OCI-LY1 (cell line): ENCODE results near the gene B3GNT5.

Experiments
- H2AFZ ChIP-seq: fragments of 200-600 bp; sonication (generic), shearing (Covaris generic); 2 replicates; pipeline ENCODE4 v1.6.0; 2014; ENCODE audit warnings: antibody characterized with exemption, mild to moderate bottlenecking, low read length
- H3F3A ChIP-seq: fragments of 200-600 bp; sonication (generic), shearing (Covaris generic); 2 replicates; pipeline ENCODE4 v1.6.0; 2014; ENCODE audit warnings: mild to moderate bottlenecking, antibody characterized with exemption, low read length, moderate library complexity; ENCODE audit not compliant: insufficient read depth
- H3K27ac ChIP-seq: fragments of 200-600 bp; sonication (generic); 2 replicates; pipeline ENCODE4 v1.5.1; 2014; ENCODE audit warnings: low read length, mixed run types, mild to moderate bottlenecking, low read depth; ENCODE audit not compliant: poor library complexity, severe bottlenecking
- H3K27me3 ChIP-seq: fragments of 200-600 bp; sonication (generic); 2 replicates; pipeline ENCODE4 v1.6.0; 2014; ENCODE audit warnings: antibody characterized with exemption, mild to moderate bottlenecking, low read length, moderate library complexity; ENCODE audit not compliant: insufficient read depth
- H3K36me3 ChIP-seq: fragments of 200-600 bp; sonication (generic); 2 replicates; pipeline ENCODE4 v1.6.1; 2014; ENCODE audit warnings: mild to moderate bottlenecking, antibody characterized with exemption, low read length, moderate library complexity, mixed read lengths; ENCODE audit not compliant: insufficient read depth
- H3K4me1 ChIP-seq: fragments of 200-600 bp; sonication (generic); 2 replicates; pipeline ENCODE4 v1.5.1; 2014; ENCODE audit warnings: mild to moderate bottlenecking, low read length, moderate library complexity; ENCODE audit not compliant: insufficient read depth, severe bottlenecking
- H3K4me2 ChIP-seq: fragments of 200-600 bp; sonication (generic), shearing (Covaris generic); 2 replicates; pipeline ENCODE4 v1.6.1; 2014; ENCODE audit warnings: low read length
- H3K4me3 ChIP-seq: fragments of 200-600 bp; sonication (generic); 2 replicates; pipeline ENCODE4 v1.5.1; 2014; ENCODE audit warnings: low read length, low read depth, mild to moderate bottlenecking, mixed read lengths; ENCODE audit not compliant: poor library complexity, severe bottlenecking
- H3K79me2 ChIP-seq: fragments of 200-600 bp; shearing (Covaris generic); 2 replicates; pipeline ENCODE4 v1.6.1; 2016; ENCODE audit warnings: mixed run types, low read length, mixed read lengths; ENCODE audit not compliant: insufficient read depth
- H3K9ac ChIP-seq: fragments of 200-600 bp; sonication (generic), shearing (Covaris generic); 2 replicates; pipeline ENCODE4 v1.6.1; 2014; ENCODE audit warnings: mild to moderate bottlenecking, low read length, mixed read lengths
- H3K9me2 ChIP-seq: fragments of 200-600 bp; sonication (generic), shearing (Covaris generic); 2 replicates; pipeline ENCODE4 v1.6.1; 2014; ENCODE audit warnings: low read depth, mild to moderate bottlenecking, low read length, mixed read lengths
- H3K9me3 ChIP-seq: fragments of 200-600 bp; shearing (Covaris generic); 2 replicates; pipeline ENCODE4 v1.6.1; 2014; ENCODE audit warnings: low read length, mixed read lengths
- H4K20me1 ChIP-seq: fragments of 200-600 bp; sonication (generic), shearing (Covaris generic); 2 replicates; pipeline ENCODE4 v1.6.0; 2016; ENCODE audit warnings: mild to moderate bottlenecking, low read length; ENCODE audit not compliant: insufficient read depth
- CTCF ChIP-seq: fragments of 200-600 bp; sonication (generic), shearing (Covaris generic); IDR thresholded peaks from 2 replicates; pipeline ENCODE4 v1.5.1; 2017; ENCODE audit warnings: mild to moderate bottlenecking, antibody characterized with exemption, low read length, moderate library complexity, mixed read lengths
- EZH2 ChIP-seq: fragments of 200-600 bp; sonication (generic), shearing (Covaris generic); IDR thresholded peaks from 2 replicates; pipeline ENCODE4 v1.8.0; 2017; ENCODE audit warnings: borderline replicate concordance, mixed run types, mild to moderate bottlenecking, antibody characterized with exemption, low read length, moderate library complexity, mixed read lengths

B3GNT5 gene

GRCh38 chr3:183290216-183290615 is 37.2 kb downstream of the B3GNT5 start:
- Histone ChIP-seq H4K20me1 (no peaks in the 10 kb centered on the region), H3K4me3 (no peak overlapping the region), H3K4me2 (no peak overlapping the region), H3K36me3 (no peaks in the 10 kb centered on the region), H2AFZ (no peak overlapping the region), H3K79me2 (no peaks in the 10 kb centered on the region), H3K27me3 (no peaks in the 10 kb centered on the region), H3K9ac (no peak overlapping the region), H3K9me3 (no peaks in the 10 kb centered on the region), H3F3A (no peaks in the 10 kb centered on the region), H3K27ac (no peak overlapping the region), H3K9me2 (no peaks in the 10 kb centered on the region), H3K4me1 (peaks cover 5% of the 10 kb centered on the region)
- no peak for TF ChIP-seq CTCF
- TF ChIP-seq EZH2, result no peak

GRCh38 chr3:183291497-183292031 is 38.5 kb downstream of the B3GNT5 start:
- no peaks in the 10 kb centered on the region for H3K4me1 ChIP-seq
- H4K20me1 ChIP-seq, result no peaks in the 10 kb centered on the region
- no peaks in the 10 kb centered on the region for H3K36me3 ChIP-seq
- no peak overlapping the region for H2AFZ ChIP-seq
- no peaks in the 10 kb centered on the region for H3K27me3 ChIP-seq
- H3K4me3 ChIP-seq, result no peak overlapping the region
- H3K9ac ChIP-seq, result no peak overlapping the region
- H3F3A ChIP-seq, result no peaks in the 10 kb centered on the region
- no peaks in the 10 kb centered on the region for H3K79me2 ChIP-seq
- no peak overlapping the region for H3K27ac ChIP-seq
- H3K4me2 ChIP-seq, result no peak overlapping the region
- no peaks in the 10 kb centered on the region for H3K9me2 ChIP-seq
- no peak for TF ChIP-seq CTCF
- no peak for TF ChIP-seq EZH2
- no peaks in the 10 kb centered on the region for H3K9me3 ChIP-seq

GRCh38 chr3:183293966-183294365 is 40.9 kb downstream of the B3GNT5 start:
- TF ChIP-seq CTCF (no peak), EZH2 (no peak)
- H3K4me3 ChIP-seq, result no peak overlapping the region
- H3K9me3 ChIP-seq, result no peaks in the 10 kb centered on the region
- H3K9ac ChIP-seq, result no peak overlapping the region
- H3K79me2 ChIP-seq, result no peaks in the 10 kb centered on the region
- no peaks in the 10 kb centered on the region for H4K20me1 ChIP-seq
- H3K4me1 ChIP-seq, result no peaks in the 10 kb centered on the region
- H3K36me3 ChIP-seq, result no peaks in the 10 kb centered on the region
- H2AFZ ChIP-seq, result no peak overlapping the region
- no peaks in the 10 kb centered on the region for H3K9me2 ChIP-seq
- H3K27ac ChIP-seq, result no peak overlapping the region
- H3K4me2 ChIP-seq, result no peak overlapping the region
- no peaks in the 10 kb centered on the region for H3F3A ChIP-seq
- no peaks in the 10 kb centered on the region for H3K27me3 ChIP-seq
